ENCODE results near the gene CPEB3. TPM values are rescaled to one million over a fixed set of nuclear protein-coding genes. Genes with fewer than 3 reads are reported as not detected.
"Not testable (repeated sequence)": the region's sequence is repeated elsewhere in the genome, so short reads cannot be mapped to it uniquely, and the experiment has no call there.

CPEB3 gene
- total RNA-seq, 1 donor from 2014 or later, result 5.1 TPM

GRCh38 chr10:92208157-92208720, 82.6 kb downstream of the CPEB3 start:
- ATAC-seq, result no peak

- no peak for ATAC-seq
Measured at GRCh38 chr10:92207061-92207460, 83.8 kb downstream of the CPEB3 start.

- no peak for ATAC-seq
Measured at GRCh38 chr10:92203919-92204623, 86.8 kb downstream of the CPEB3 start.

- no peak for ATAC-seq
Measured at GRCh38 chr10:92202536-92202935, 88.3 kb downstream of the CPEB3 start.

GRCh38 chr10:92200564-92200963, 90.3 kb downstream of the CPEB3 start:
- peak; percentile 63 for ATAC-seq

- ATAC-seq, result no peak
Measured at GRCh38 chr10:92187101-92187500, 103.8 kb downstream of the CPEB3 start.

GRCh38 chr10:92184977-92185376, 105.9 kb downstream of the CPEB3 start:
- ATAC-seq, result no peak

- ATAC-seq, result no peak
Measured at GRCh38 chr10:92183199-92183598, 107.7 kb downstream of the CPEB3 start.

GRCh38 chr10:92181575-92181974, 109.3 kb downstream of the CPEB3 start:
- ATAC-seq, result no peak

- ATAC-seq, result no peak
Measured at GRCh38 chr10:92180399-92180798, 110.5 kb downstream of the CPEB3 start.

- ATAC-seq, result no peak
Measured at GRCh38 chr10:92177546-92177945, 113.3 kb downstream of the CPEB3 start.

GRCh38 chr10:92175164-92175563, 115.7 kb downstream of the CPEB3 start:
- no peak for ATAC-seq

GRCh38 chr10:92173996-92174395, 116.9 kb downstream of the CPEB3 start:
- no peak for ATAC-seq

GRCh38 chr10:92164036-92164696, 126.7 kb downstream of the CPEB3 start:
- ATAC-seq, result no peak

GRCh38 chr10:92162541-92162940, 128.3 kb downstream of the CPEB3 start:
- no peak for ATAC-seq

GRCh38 chr10:92156874-92157773, 133.8 kb downstream of the CPEB3 start:
- ATAC-seq, result no peak

- ATAC-seq, result no peak
Measured at GRCh38 chr10:92150823-92151222, 140.1 kb downstream of the CPEB3 start.

GRCh38 chr10:92149261-92149660, 141.6 kb downstream of the CPEB3 start:
- ATAC-seq, result no peak

- ATAC-seq, result no peak
Measured at GRCh38 chr10:92146781-92147180, 144.1 kb downstream of the CPEB3 start.

- ATAC-seq, result no peak
Measured at GRCh38 chr10:92146107-92146506, 144.8 kb downstream of the CPEB3 start.

GRCh38 chr10:92142949-92143348, 147.9 kb downstream of the CPEB3 start:
- no peak for ATAC-seq

GRCh38 chr10:92142512-92142911, 148.4 kb downstream of the CPEB3 start:
- ATAC-seq, result no peak

- not testable (repeated sequence) for ATAC-seq
Measured at GRCh38 chr10:92141147-92141546, 149.7 kb downstream of the CPEB3 start.

Measured in esophagus mucosa (tissue), 1 donor.